HG02943 (cell line): ENCODE results near the gene KIAA1217.

Source experiments
- ATAC-seq: cut with Tn5 transposase; IDR thresholded peaks from one replicate; pipeline ENCODE4 v1.9.1; 2021; ENCODE audit warnings: mild to moderate bottlenecking, low read depth, moderate library complexity; ENCODE audit not compliant: unreplicated experiment

Gene KIAA1217

GRCh38 chr10:24207781-24208611 is 942 bp upstream of the KIAA1217 start:
- no peak for ATAC-seq

- peak; percentile 31 for ATAC-seq
Observed at GRCh38 chr10:24209432-24209771, 464 bp downstream of the KIAA1217 start.

- peak; percentile 52 for ATAC-seq
Observed at GRCh38 chr10:24209946-24210491, 1.1 kb downstream of the KIAA1217 start.

GRCh38 chr10:24210501-24210900 is 1.6 kb downstream of the KIAA1217 start:
- no peak for ATAC-seq

GRCh38 chr10:24213266-24213665 is 4.3 kb downstream of the KIAA1217 start:
- ATAC-seq: no peak

GRCh38 chr10:24213881-24214280 is 4.9 kb downstream of the KIAA1217 start:
- ATAC-seq: no peak

- ATAC-seq: no peak
Observed at GRCh38 chr10:24214762-24215161, 5.8 kb downstream of the KIAA1217 start.

GRCh38 chr10:24215196-24215595 is 6.3 kb downstream of the KIAA1217 start:
- no peak for ATAC-seq

GRCh38 chr10:24215603-24216002 is 6.7 kb downstream of the KIAA1217 start:
- no peak for ATAC-seq

GRCh38 chr10:24219963-24220362 is 11.0 kb downstream of the KIAA1217 start:
- no peak for ATAC-seq

GRCh38 chr10:24223341-24223740 is 14.4 kb downstream of the KIAA1217 start:
- ATAC-seq: no peak

GRCh38 chr10:24223953-24224352 is 15.0 kb downstream of the KIAA1217 start:
- ATAC-seq: no peak

- ATAC-seq: no peak
Observed at GRCh38 chr10:24228642-24229041, 19.7 kb downstream of the KIAA1217 start.

GRCh38 chr10:24229909-24230308 is 21.0 kb downstream of the KIAA1217 start:
- ATAC-seq: no peak

- no peak for ATAC-seq
Observed at GRCh38 chr10:24231200-24231599, 22.3 kb downstream of the KIAA1217 start.

GRCh38 chr10:24234784-24235183 is 25.8 kb downstream of the KIAA1217 start:
- ATAC-seq: no peak

- no peak for ATAC-seq
Observed at GRCh38 chr10:24235471-24235870, 26.5 kb downstream of the KIAA1217 start.

- no peak for ATAC-seq
Observed at GRCh38 chr10:24237801-24238395, 29.0 kb downstream of the KIAA1217 start.

- no peak for ATAC-seq
Observed at GRCh38 chr10:24238519-24239247, 29.7 kb downstream of the KIAA1217 start.

- ATAC-seq: no peak
Observed at GRCh38 chr10:24239289-24240040, 30.5 kb downstream of the KIAA1217 start.
